Neural crest cell (in vitro differentiated cells): Measurements from ENCODE around the gene CSMD2. TPM values are rescaled to one million over a fixed set of nuclear protein-coding genes. Genes with fewer than 3 reads are reported as not detected.

Source experiments
- total RNA-seq: library from RNA; stranded (reverse); gene quantifications from 2 replicates; pipeline ENCODE4 v1.2.1, GENCODE V29; 2021

CSMD2 gene
- total RNA-seq, 1 donor from 2014 or later, result 0.40 TPM

Other genes with a start within 250 kb of the CSMD2 start
- not detected in 2 replicates for gene C1orf94, start 11.7 kb upstream of the CSMD2 start, total RNA-seq